Anterior cingulate cortex (tissue), 58 donors: ENCODE data around the gene KRTAP13-2.

ENCODE experiments used
- DNase-seq, 58 donors: peaks; one replicate each; lab custom pipeline; 2025; lab: John Stamatoyannopoulos, UW

Gene KRTAP13-2

GRCh38 chr21:30329203-30329875, 42.7 kb downstream of the KRTAP13-2 start:
- no peak for DNase-seq

- no peak for DNase-seq
Observed at GRCh38 chr21:30326390-30326789, 45.7 kb downstream of the KRTAP13-2 start.
